Measurements from ENCODE around the gene GATA2.

GRCh38 chr3:128503751-128504532 lies 10.9 kb upstream of the GATA2 start:
- TF ChIP-seq POLR2AphosphoS5 (IDR thresholded peaks at IDR 0.05; ENCODE audit: low read depth) (no peak), CTCF (conservative IDR thresholded peaks at IDR 0.05; ENCODE audit: low read depth in 2 of 2) (no peak), ZNF114 (CRISPR knock-in tag; IDR thresholded peaks at IDR 0.05) (no peak), EZH2phosphoT487 (IDR thresholded peaks at IDR 0.05; ENCODE audit: unreplicated experiment) (no peak), EZH2 (IDR thresholded peaks at IDR 0.05; ENCODE audit: low read depth, unreplicated experiment) (no peak), ETS1 (IDR thresholded peaks at IDR 0.05) (no peak), CREB1 (CRISPR knock-in tag; IDR thresholded peaks at IDR 0.05; ENCODE audit: low read depth) (no peak), JUNB (IDR thresholded peaks at IDR 0.05; ENCODE audit: unreplicated experiment) (no peak)

Data from GM23338 (cell line).